ENCODE results near the gene HERPUD2. TPM values are rescaled to one million over a fixed set of nuclear protein-coding genes. Genes with fewer than 3 reads are reported as not detected.

HERPUD2 gene
- total RNA-seq, 4 donors from 2014 or later: 26.1 to 35.3 (median 27.5) TPM

- H3K4me3 ChIP-seq: no peak overlapping the region
- peak overlapping the region; percentile 21 to 46 (median 38) for H3K27ac ChIP-seq
- TF ChIP-seq EP300 (IDR thresholded peaks at IDR 0.05) (no peak), POLR2A (IDR thresholded peaks at IDR 0.05) (no peak), POLR2AphosphoS5 (IDR thresholded peaks at IDR 0.05) (no peak)
- TF ChIP-seq, protein P1, sequence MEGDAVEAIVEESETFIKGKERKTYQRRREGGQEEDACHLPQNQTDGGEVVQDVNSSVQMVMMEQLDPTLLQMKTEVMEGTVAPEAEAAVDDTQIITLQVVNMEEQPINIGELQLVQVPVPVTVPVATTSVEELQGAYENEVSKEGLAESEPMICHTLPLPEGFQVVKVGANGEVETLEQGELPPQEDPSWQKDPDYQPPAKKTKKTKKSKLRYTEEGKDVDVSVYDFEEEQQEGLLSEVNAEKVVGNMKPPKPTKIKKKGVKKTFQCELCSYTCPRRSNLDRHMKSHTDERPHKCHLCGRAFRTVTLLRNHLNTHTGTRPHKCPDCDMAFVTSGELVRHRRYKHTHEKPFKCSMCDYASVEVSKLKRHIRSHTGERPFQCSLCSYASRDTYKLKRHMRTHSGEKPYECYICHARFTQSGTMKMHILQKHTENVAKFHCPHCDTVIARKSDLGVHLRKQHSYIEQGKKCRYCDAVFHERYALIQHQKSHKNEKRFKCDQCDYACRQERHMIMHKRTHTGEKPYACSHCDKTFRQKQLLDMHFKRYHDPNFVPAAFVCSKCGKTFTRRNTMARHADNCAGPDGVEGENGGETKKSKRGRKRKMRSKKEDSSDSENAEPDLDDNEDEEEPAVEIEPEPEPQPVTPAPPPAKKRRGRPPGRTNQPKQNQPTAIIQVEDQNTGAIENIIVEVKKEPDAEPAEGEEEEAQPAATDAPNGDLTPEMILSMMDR (IDR thresholded peaks at IDR 0.05): no peak
- H3K36me3 ChIP-seq: no peaks in the 10 kb centered on the region
- H3K4me1 ChIP-seq: peaks cover 0 to 14% (median 0%) of the 10 kb centered on the region in 3 donors
- 13 to 25% methylated on average over 1 of the region's 1 CpG for WGBS, 2 donors (ENCODE audit: low coverage in 1 of 2)
- H3K27me3 ChIP-seq: no peaks in the 10 kb centered on the region
- H3K9me3 ChIP-seq: no peaks in the 10 kb centered on the region
- ATAC-seq: no peak
Observed at GRCh38 chr7:35717013-35717412, 22.1 kb upstream of the HERPUD2 start.

- Histone ChIP-seq H3K4me3 (peak overlapping the region in 1 of 2 donors; percentile 5), H3K27me3 (no peaks in the 10 kb centered on the region), H3K4me1 (peaks cover 0 to 14% (median 0%) of the 10 kb centered on the region in 3 donors), H3K9me3 (no peaks in the 10 kb centered on the region), H3K36me3 (no peaks in the 10 kb centered on the region), H3K27ac (peak overlapping the region in 3 of 4 donors; percentile 38 to 46 (median 42))
- no peak for TF ChIP-seq EP300 (IDR thresholded peaks at IDR 0.05)
- 8 to 14% methylated on average over 4 to 5 of the region's 5 CpGs for whole genome bisulfite sequencing, 2 donors (ENCODE audit: low coverage in 1 of 2)
- peak; percentile 60 for ATAC-seq
Observed at GRCh38 chr7:35716038-35716803, 21.3 kb upstream of the HERPUD2 start.

GRCh38 chr7:35714862-35715261, 19.9 kb upstream of the HERPUD2 start:
- H3K36me3 ChIP-seq: no peaks in the 10 kb centered on the region
- H3K9me3 ChIP-seq: no peaks in the 10 kb centered on the region
- no peak overlapping the region for H3K4me3 ChIP-seq
- WGBS, 2 donors (ENCODE audit: low coverage in 1 of 2): 83 to 100% methylated on average over 1 of the region's 1 CpG
- no peaks in the 10 kb centered on the region for H3K27me3 ChIP-seq
- H3K27ac ChIP-seq: no peak overlapping the region
- ATAC-seq: no peak
- H3K4me1 ChIP-seq: peaks cover 0 to 16% (median 0%) of the 10 kb centered on the region in 3 donors
- TF ChIP-seq EP300 (IDR thresholded peaks at IDR 0.05) (no peak), POLR2A (IDR thresholded peaks at IDR 0.05) (no peak), POLR2AphosphoS5 (IDR thresholded peaks at IDR 0.05) (no peak)
- TF ChIP-seq, protein P1 (IDR thresholded peaks at IDR 0.05): no peak

- TF ChIP-seq EP300 (IDR thresholded peaks at IDR 0.05) (no peak), POLR2AphosphoS5 (IDR thresholded peaks at IDR 0.05) (no peak), POLR2A (IDR thresholded peaks at IDR 0.05) (no peak)
- TF ChIP-seq, protein P1 (IDR thresholded peaks at IDR 0.05): no peak
- Histone ChIP-seq H3K4me3 (no peak overlapping the region), H3K4me1 (peaks cover 0 to 21% (median 0%) of the 10 kb centered on the region in 3 donors), H3K9me3 (no peaks in the 10 kb centered on the region), H3K27me3 (no peaks in the 10 kb centered on the region), H3K36me3 (no peaks in the 10 kb centered on the region), H3K27ac (no peak overlapping the region)
- no peak for ATAC-seq
- whole genome bisulfite sequencing, 2 donors (ENCODE audit: low coverage in 1 of 2): 90 to 100% methylated on average over 1 of the region's 1 CpG
Observed at GRCh38 chr7:35714407-35714806, 19.5 kb upstream of the HERPUD2 start.

- no peak overlapping the region for H3K4me3 ChIP-seq
- 90 to 91% methylated on average over 7 of the region's 7 CpGs for WGBS, 2 donors (ENCODE audit: low coverage in 1 of 2)
Observed at GRCh38 chr7:35712563-35713226, 17.8 kb upstream of the HERPUD2 start.

More at GRCh38 chr7:35712563-35713226, 17.8 kb upstream of the HERPUD2 start:
- no peaks in the 10 kb centered on the region for H3K36me3 ChIP-seq
- H3K27me3 ChIP-seq: no peaks in the 10 kb centered on the region
- H3K4me1 ChIP-seq: peaks cover 0 to 22% (median 0%) of the 10 kb centered on the region in 3 donors
- no peak for TF ChIP-seq POLR2A (IDR thresholded peaks at IDR 0.05)
- TF ChIP-seq, protein P1 (IDR thresholded peaks at IDR 0.05): no peak
- no peak for TF ChIP-seq POLR2AphosphoS5 (IDR thresholded peaks at IDR 0.05)
- TF ChIP-seq EP300 (IDR thresholded peaks at IDR 0.05): no peak
- no peak for ATAC-seq
- no peak overlapping the region for H3K27ac ChIP-seq
- H3K9me3 ChIP-seq: no peaks in the 10 kb centered on the region
